Measurements from ENCODE around the gene PRX. TPM values are rescaled to one million over a fixed set of nuclear protein-coding genes. Genes with fewer than 3 reads are reported as not detected.

PRX gene
- total and polyA plus RNA-seq, 2 of the 13 experiments (the other 11 are each of a cell fraction or from before 2014, with no cell fraction given), result 0.66 TPM

DNA sequence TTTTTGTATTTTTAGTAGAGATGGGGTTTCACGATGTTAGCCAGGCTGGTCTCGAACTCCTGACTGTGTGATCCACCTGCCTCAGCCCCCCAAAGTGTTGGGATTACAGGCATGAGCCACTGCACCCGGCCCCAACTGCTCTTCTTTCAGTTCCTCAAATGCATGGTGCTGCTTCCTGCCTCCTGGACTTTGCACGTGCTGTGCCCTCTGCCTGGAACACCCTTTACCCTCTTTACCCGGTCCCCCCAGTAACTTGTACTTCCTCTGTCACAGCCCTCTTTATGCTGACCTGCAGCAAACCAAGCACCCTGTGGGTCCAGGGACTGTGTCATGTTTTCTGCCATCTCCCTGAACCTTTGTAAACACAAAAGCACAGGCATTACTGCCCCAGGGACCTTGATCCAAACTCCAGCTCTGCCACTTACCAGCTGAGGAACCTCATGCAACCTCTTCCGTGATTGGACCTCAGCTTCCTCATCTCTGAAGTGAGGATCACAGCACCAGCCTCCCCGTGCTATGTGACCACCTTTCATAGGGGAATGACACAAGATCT is 48.6 kb upstream of the PRX start:
- H3K27ac ChIP-seq (ENCODE audit: extremely low read length, insufficient read depth, low read length), result peak overlapping the region; percentile 61
- ChIA-PET CTCF (ENCODE audit: low intra/inter-chr PET ratio, low total read pairs) (no interaction called here), POLR2A (interaction anchor here (0.7 to 5.5 kb wide), 5 partner anchors 9 to 802 kb away, joined by 3 to 46 read pairs (median 4); partner anchors contain the start of genes SERTAD1 and SERTAD3)
- peaks cover 0 to 8% of the 10 kb centered on the region in 2 experiments; a peak in 3 of 5 replicates for H3K27me3 ChIP-seq (ENCODE audit: control insufficient read depth in 1 of 2, insufficient read depth in 2 of 2, low read length in 2 of 2)
- H2AFZ ChIP-seq (ENCODE audit: low read length), result no peak overlapping the region
- no peak overlapping the region for H3K4me3 ChIP-seq (replicated peaks in 1 of 3; ENCODE audit: insufficient read depth in 1 of 3, low read depth in 2 of 3, low read length in 3 of 3)
- 0 out of 5 replicates have a peak, but pooled peaks cover 0 to 2% of the 10 kb centered on the region in 2 experiments for H3K36me3 ChIP-seq (replicated peaks in 1 of 2; ENCODE audit: control insufficient read depth in 1 of 2, insufficient read depth in 2 of 2, low read length in 2 of 2)
- intact Hi-C loops (cut with micrococcal nuclease; ENCODE audit: unreplicated experiment), result loop anchor here (10.0 kb wide), 1 partner anchor 63 kb away; no protein-coding TSS in a partner anchor
- in situ Hi-C loops (cut with HindIII; ENCODE audit: extremely low pct_ligation_motif_present, low pct_unique_long_range_greater_than_20kb), result no loop called here
- H4K20me1 ChIP-seq (ENCODE audit: insufficient read depth, low read length), result no peaks in the 10 kb centered on the region
- H3K9me3 ChIP-seq (ENCODE audit: low read length), result no peaks in the 10 kb centered on the region
- FAIRE-seq, result peak; percentile 55
- peak; percentile 14 for ATAC-seq
- H3K4me2 ChIP-seq (ENCODE audit: low read depth, low read length), result peak overlapping the region; percentile 54
- H3K9ac ChIP-seq (ENCODE audit: insufficient read depth, low read depth, low read length), result no peak overlapping the region; the same call in 1 of the 2 replicates
- no peaks in the 10 kb centered on the region for H3K79me2 ChIP-seq (ENCODE audit: insufficient read depth, low read length)
- no TSS peak for BruUV-seq (replicated peaks)
- WGBS (ENCODE audit: low lambda C conversion rate), result 27% methylated on average over 7 of the region's 7 CpGs
- peaks cover 50% of the 10 kb centered on the region for H3K4me1 ChIP-seq (ENCODE audit: insufficient read depth, low read length)
- peak; percentile 59 for DNase-seq (ENCODE audit: low spot score)
- TF ChIP-seq, protein P1, sequence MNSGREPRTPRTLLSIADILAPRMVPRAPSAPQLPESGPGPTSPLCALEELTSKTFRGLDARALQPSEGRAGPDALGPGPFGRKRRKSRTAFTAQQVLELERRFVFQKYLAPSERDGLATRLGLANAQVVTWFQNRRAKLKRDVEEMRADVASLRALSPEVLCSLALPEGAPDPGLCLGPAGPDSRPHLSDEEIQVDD (CRISPR knock-in tag; IDR thresholded peaks at IDR 0.05; ENCODE audit: borderline replicate concordance), result no peak
- TF ChIP-seq GZF1 (CRISPR knock-in tag; IDR thresholded peaks at IDR 0.05) (no peak), ZNF367 (CRISPR knock-in tag; IDR thresholded peaks at IDR 0.05; ENCODE audit: borderline replicate concordance) (no peak), ZMYM4 (CRISPR knock-in tag; IDR thresholded peaks at IDR 0.05) (peak; percentile 22; the same call in 1 of the 2 replicates), KAT7 (CRISPR knock-in tag; IDR thresholded peaks at IDR 0.05; ENCODE audit: borderline replicate concordance) (no peak), HDAC6 (IDR thresholded peaks at IDR 0.05; ENCODE audit: low read depth, low read length) (no peak), MEIS1 (CRISPR knock-in tag; IDR thresholded peaks at IDR 0.05; ENCODE audit: borderline replicate concordance) (0 out of 2 replicates have a peak, but pooled peaks have one; percentile 42), ZNF720 (CRISPR knock-in tag; IDR thresholded peaks at IDR 0.05) (no peak), IKZF1 (IDR thresholded peaks at IDR 0.05) (no peak), ZNF879 (CRISPR knock-in tag; IDR thresholded peaks at IDR 0.05) (no peak), ZNF510 (CRISPR knock-in tag; IDR thresholded peaks at IDR 0.05; ENCODE audit: low read depth) (no peak), KLF13 (CRISPR knock-in tag; IDR thresholded peaks at IDR 0.05) (no peak), ZC3H13 (CRISPR knock-in tag; IDR thresholded peaks at IDR 0.05) (no peak), TBP (CRISPR knock-in tag; IDR thresholded peaks at IDR 0.05) (no peak)
- TF ChIP-seq, protein P2, sequence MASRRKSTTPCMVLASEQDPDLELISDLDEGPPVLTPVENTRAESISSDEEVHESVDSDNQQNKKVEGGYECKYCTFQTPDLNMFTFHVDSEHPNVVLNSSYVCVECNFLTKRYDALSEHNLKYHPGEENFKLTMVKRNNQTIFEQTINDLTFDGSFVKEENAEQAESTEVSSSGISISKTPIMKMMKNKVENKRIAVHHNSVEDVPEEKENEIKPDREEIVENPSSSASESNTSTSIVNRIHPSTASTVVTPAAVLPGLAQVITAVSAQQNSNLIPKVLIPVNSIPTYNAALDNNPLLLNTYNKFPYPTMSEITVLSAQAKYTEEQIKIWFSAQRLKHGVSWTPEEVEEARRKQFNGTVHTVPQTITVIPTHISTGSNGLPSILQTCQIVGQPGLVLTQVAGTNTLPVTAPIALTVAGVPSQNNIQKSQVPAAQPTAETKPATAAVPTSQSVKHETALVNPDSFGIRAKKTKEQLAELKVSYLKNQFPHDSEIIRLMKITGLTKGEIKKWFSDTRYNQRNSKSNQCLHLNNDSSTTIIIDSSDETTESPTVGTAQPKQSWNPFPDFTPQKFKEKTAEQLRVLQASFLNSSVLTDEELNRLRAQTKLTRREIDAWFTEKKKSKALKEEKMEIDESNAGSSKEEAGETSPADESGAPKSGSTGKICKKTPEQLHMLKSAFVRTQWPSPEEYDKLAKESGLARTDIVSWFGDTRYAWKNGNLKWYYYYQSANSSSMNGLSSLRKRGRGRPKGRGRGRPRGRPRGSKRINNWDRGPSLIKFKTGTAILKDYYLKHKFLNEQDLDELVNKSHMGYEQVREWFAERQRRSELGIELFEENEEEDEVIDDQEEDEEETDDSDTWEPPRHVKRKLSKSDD (CRISPR knock-in tag; IDR thresholded peaks at IDR 0.05; ENCODE audit: low read depth), result no peak
- TF ChIP-seq, protein P3, sequence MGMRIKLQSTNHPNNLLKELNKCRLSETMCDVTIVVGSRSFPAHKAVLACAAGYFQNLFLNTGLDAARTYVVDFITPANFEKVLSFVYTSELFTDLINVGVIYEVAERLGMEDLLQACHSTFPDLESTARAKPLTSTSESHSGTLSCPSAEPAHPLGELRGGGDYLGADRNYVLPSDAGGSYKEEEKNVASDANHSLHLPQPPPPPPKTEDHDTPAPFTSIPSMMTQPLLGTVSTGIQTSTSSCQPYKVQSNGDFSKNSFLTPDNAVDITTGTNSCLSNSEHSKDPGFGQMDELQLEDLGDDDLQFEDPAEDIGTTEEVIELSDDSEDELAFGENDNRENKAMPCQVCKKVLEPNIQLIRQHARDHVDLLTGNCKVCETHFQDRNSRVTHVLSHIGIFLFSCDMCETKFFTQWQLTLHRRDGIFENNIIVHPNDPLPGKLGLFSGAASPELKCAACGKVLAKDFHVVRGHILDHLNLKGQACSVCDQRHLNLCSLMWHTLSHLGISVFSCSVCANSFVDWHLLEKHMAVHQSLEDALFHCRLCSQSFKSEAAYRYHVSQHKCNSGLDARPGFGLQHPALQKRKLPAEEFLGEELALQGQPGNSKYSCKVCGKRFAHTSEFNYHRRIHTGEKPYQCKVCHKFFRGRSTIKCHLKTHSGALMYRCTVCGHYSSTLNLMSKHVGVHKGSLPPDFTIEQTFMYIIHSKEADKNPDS (CRISPR knock-in tag; IDR thresholded peaks at IDR 0.05), result no peak
- TF ChIP-seq, protein P4, sequence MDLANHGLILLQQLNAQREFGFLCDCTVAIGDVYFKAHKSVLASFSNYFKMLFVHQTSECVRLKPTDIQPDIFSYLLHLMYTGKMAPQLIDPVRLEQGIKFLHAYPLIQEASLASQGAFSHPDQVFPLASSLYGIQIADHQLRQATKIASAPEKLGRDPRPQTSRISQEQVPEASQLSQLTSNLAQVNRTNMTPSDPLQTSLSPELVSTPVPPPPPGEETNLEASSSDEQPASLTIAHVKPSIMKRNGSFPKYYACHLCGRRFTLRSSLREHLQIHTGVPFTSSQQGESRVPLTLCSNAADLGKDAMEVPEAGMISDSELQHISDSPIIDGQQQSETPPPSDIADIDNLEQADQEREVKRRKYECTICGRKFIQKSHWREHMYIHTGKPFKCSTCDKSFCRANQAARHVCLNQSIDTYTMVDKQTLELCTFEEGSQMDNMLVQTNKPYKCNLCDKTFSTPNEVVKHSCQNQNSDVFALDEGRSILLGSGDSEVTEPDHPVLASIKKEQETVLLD (CRISPR knock-in tag; IDR thresholded peaks at IDR 0.05; ENCODE audit: low read depth), result no peak

Measured in HepG2 (cell line).